H1 (cell line): ENCODE data around the gene MATK. TPM values are rescaled to one million over a fixed set of nuclear protein-coding genes. Genes with fewer than 3 reads are reported as not detected.

ENCODE experiments used
- CTCF ChIA-PET: fragments of 300-600 bp; sonication (Branson Sonifier 250); formaldehyde crosslinking; loops from one replicate; lab custom pipeline; 2021; ENCODE audit not compliant: partially characterized antibody; lab: Charles Lee
- POLR2A ChIA-PET: fragments of 300-600 bp; sonication (Branson Sonifier 250); formaldehyde crosslinking; loops from one replicate; lab custom pipeline; 2021; ENCODE audit warnings: inconsistent platforms; ENCODE audit not compliant: partially characterized antibody; lab: Charles Lee
- DNase-seq, 2 experiments: peaks; one replicate each; pipeline versions ENCODE4 v3.0.0 to v3.0.0-alpha.2; 2010 to 2022; ENCODE audit warnings: low spot score in 2 of 2, low read depth in 1 of 2, mixed read lengths in 1 of 2
- FAIRE-seq: peaks from 2 replicates; lab custom pipeline; 2011; peaks lifted over from hg19 to GRCh38; lab: Jason Lieb, UNC
- H2AFZ ChIP-seq: 2 replicates; pipeline ENCODE4 v1.8.1; 2012; ENCODE audit warnings: low read length, inconsistent platforms
- H2AK5ac ChIP-seq: 2 replicates; pipeline ENCODE4 v1.6.1; 2013; ENCODE audit warnings: low read depth, low read length
- H2BK120ac ChIP-seq: replicated peaks from 2 replicates; pipeline ENCODE3; 2013; ENCODE audit warnings: low read depth, low read length, inconsistent platforms
- H2BK12ac ChIP-seq: 2 replicates; pipeline ENCODE4 v1.6.1; 2013; ENCODE audit warnings: low read depth, low read length
- H2BK15ac ChIP-seq: 2 replicates; pipeline ENCODE4 v1.6.1; 2013; ENCODE audit warnings: low read length
- H2BK20ac ChIP-seq: 2 replicates; pipeline ENCODE4 v1.6.1; 2013; ENCODE audit warnings: low read length
- H2BK5ac ChIP-seq: 2 replicates; pipeline ENCODE4 v1.6.1; 2013; ENCODE audit warnings: low read depth, low read length
- H3K14ac ChIP-seq: 2 replicates; pipeline ENCODE4 v1.6.1; 2013; ENCODE audit warnings: inconsistent platforms; ENCODE audit not compliant: insufficient read length
- H3K18ac ChIP-seq: 2 replicates; pipeline ENCODE4 v1.6.1; 2013; ENCODE audit warnings: low read length; ENCODE audit errors: extremely low read depth
- H3K23ac ChIP-seq: 2 replicates; pipeline ENCODE4 v1.6.1; 2013; ENCODE audit warnings: inconsistent platforms; ENCODE audit not compliant: insufficient read length
- H3K23me2 ChIP-seq: 2 replicates; pipeline ENCODE4 v1.6.1; 2013; ENCODE audit warnings: low read depth, low read length
- H3K27ac ChIP-seq: 2 replicates; pipeline ENCODE4 v1.6.1; 2011; ENCODE audit warnings: low read depth, low read length, inconsistent platforms
- H3K27me3 ChIP-seq, 4 experiments: replicated peaks in 1 of 4; 1 replicate in 1 of 4; 2 replicates in 3 of 4; pipeline versions ENCODE4 v1.6.1 to v1.8.1; 2011 to 2013; ENCODE audit warnings: low read length in 3 of 4, mild to moderate bottlenecking in 3 of 4, inconsistent platforms in 2 of 4, mixed read lengths in 2 of 4, moderate library complexity in 1 of 4; ENCODE audit not compliant: control insufficient read depth in 3 of 4, insufficient read depth in 3 of 4; ENCODE audit errors: extremely low read depth in 1 of 4
- H3K36me3 ChIP-seq, 4 experiments: 2 replicates each; pipeline versions ENCODE4 v1.6.1 to v1.8.1; 2011 to 2013; ENCODE audit warnings: mild to moderate bottlenecking in 4 of 4, low read length in 3 of 4, moderate library complexity in 2 of 4, control low read depth in 1 of 4, inconsistent platforms in 1 of 4; ENCODE audit not compliant: insufficient read depth in 4 of 4, control insufficient read depth in 2 of 4
- H3K4ac ChIP-seq: replicated peaks from 2 replicates; pipeline ENCODE3; 2013; ENCODE audit warnings: low read length, low read depth, mixed read lengths, inconsistent platforms; ENCODE audit not compliant: insufficient read length
- H3K4me1 ChIP-seq, 4 experiments: replicated peaks in 1 of 4; 1 replicate in 1 of 4; 2 replicates in 3 of 4; pipeline versions ENCODE4 v1.6.1 to v1.8.1; 2011 to 2013; ENCODE audit warnings: low read length in 3 of 4, inconsistent platforms in 2 of 4, mixed read lengths in 1 of 4; ENCODE audit not compliant: insufficient read depth in 4 of 4, control insufficient read depth in 3 of 4
- H3K4me2 ChIP-seq, 2 experiments: 2 replicates each; pipeline versions ENCODE4 v1.6.1 to v1.8.1; 2011 to 2013; ENCODE audit warnings: low read depth in 2 of 2, low read length in 2 of 2, control low read depth in 1 of 2, inconsistent platforms in 1 of 2, mild to moderate bottlenecking in 1 of 2; ENCODE audit not compliant: insufficient read depth in 1 of 2
- H3K4me3 ChIP-seq, 4 experiments: fragments of 200-600, 300-600 bp in 1 of 4; sonication (generic), shearing (Covaris generic), sonication (Bioruptor Twin) in 1 of 4; 2 replicates each; pipeline versions ENCODE4 v1.5.1 to v1.8.1; 2011 to 2016; ENCODE audit warnings: low read length in 4 of 4, low read depth in 3 of 4, control low read depth in 2 of 4, inconsistent platforms in 2 of 4, mild to moderate bottlenecking in 2 of 4, mixed read lengths in 1 of 4, moderate library complexity in 1 of 4; ENCODE audit not compliant: insufficient read depth in 2 of 4; ENCODE audit errors: extremely low read depth in 1 of 4
- H3K56ac ChIP-seq: replicated peaks from 2 replicates; pipeline ENCODE3; 2013; ENCODE audit warnings: low read depth, mild to moderate bottlenecking, mixed read lengths, low read length, inconsistent platforms; ENCODE audit not compliant: insufficient read length
- H3K79me1 ChIP-seq: 2 replicates; pipeline ENCODE4 v1.6.1; 2013; ENCODE audit warnings: low read depth, low read length, control low read depth
- H3K79me2 ChIP-seq, 2 experiments: 2 replicates each; pipeline versions ENCODE4 v1.6.1 to v1.8.1; 2012 to 2013; ENCODE audit warnings: low read length in 2 of 2, mild to moderate bottlenecking in 2 of 2, inconsistent platforms in 1 of 2; ENCODE audit not compliant: insufficient read depth in 2 of 2, control insufficient read depth in 1 of 2
- H3K9ac ChIP-seq, 4 experiments: replicated peaks in 1 of 4; 1 replicate in 1 of 4; 2 replicates in 3 of 4; pipeline versions ENCODE4 v1.6.1 to v1.8.1; 2011 to 2013; ENCODE audit warnings: low read depth in 3 of 4, low read length in 3 of 4, control low read depth in 2 of 4, mild to moderate bottlenecking in 2 of 4, moderate library complexity in 2 of 4, inconsistent platforms in 1 of 4; ENCODE audit errors: extremely low read depth in 1 of 4
- H3K9me3 ChIP-seq, 2 experiments: 2 replicates each; pipeline versions ENCODE4 v1.6.1 to v1.8.1; 2012 to 2013; ENCODE audit warnings: mild to moderate bottlenecking in 2 of 2, moderate library complexity in 2 of 2, control low read depth in 1 of 2, inconsistent platforms in 1 of 2, low read depth in 1 of 2, low read length in 1 of 2, mixed read lengths in 1 of 2; ENCODE audit not compliant: insufficient read depth in 2 of 2
- H4K20me1 ChIP-seq, 2 experiments: replicated peaks in 1 of 2; 2 replicates each; pipeline versions ENCODE3 to v1.8.1; 2011 to 2013; ENCODE audit warnings: inconsistent platforms in 2 of 2, low read length in 2 of 2, mild to moderate bottlenecking in 1 of 2; ENCODE audit not compliant: insufficient read depth in 2 of 2, control insufficient read depth in 1 of 2
- H4K5ac ChIP-seq: 2 replicates; pipeline ENCODE4 v1.6.1; 2013; ENCODE audit warnings: low read length, low read depth, mixed read lengths, inconsistent platforms; ENCODE audit not compliant: insufficient read length
- H4K8ac ChIP-seq: 2 replicates; pipeline ENCODE4 v1.8.0; 2013; ENCODE audit warnings: mild to moderate bottlenecking, moderate library complexity, low read length, inconsistent platforms; ENCODE audit not compliant: insufficient read depth; ENCODE audit errors: extremely low read depth
- H4K91ac ChIP-seq: replicated peaks from 2 replicates; pipeline ENCODE3; 2013; ENCODE audit warnings: low read length, mixed read lengths, inconsistent platforms; ENCODE audit not compliant: insufficient read length
- CBX8 ChIP-seq: fragments of 300-800, 300-1000 bp; sonication (generic); IDR thresholded peaks from 2 replicates; pipeline ENCODE4 v1.7.1; 2016; ENCODE audit warnings: low read depth, low read length, borderline replicate concordance
- CHD1 ChIP-seq: IDR thresholded peaks from 2 replicates; pipeline ENCODE4 v1.6.1; 2012; ENCODE audit warnings: low read depth, low read length, improper control_type of control experiment
- CTBP2 ChIP-seq: IDR thresholded peaks from 2 replicates; pipeline ENCODE4 v1.7.0; 2011; ENCODE audit warnings: borderline replicate concordance, mild to moderate bottlenecking, moderate library complexity, mixed read lengths, low read length; ENCODE audit not compliant: insufficient read depth, insufficient read length
- CTCF ChIP-seq, 3 experiments: IDR thresholded peaks; 1 replicate in 2 of 3; 2 replicates in 1 of 3; pipeline versions ENCODE4 v1.5.1 to v1.6.1; 2011; ENCODE audit warnings: low read length in 3 of 3, mild to moderate bottlenecking in 3 of 3, inconsistent platforms in 2 of 3, low read depth in 1 of 3, moderate library complexity in 1 of 3; ENCODE audit not compliant: insufficient read depth in 1 of 3; ENCODE audit errors: control extremely low read depth in 1 of 3
- KDM4A ChIP-seq: IDR thresholded peaks from one replicate; pipeline ENCODE4 v1.7.1; 2012; ENCODE audit warnings: low read depth, mild to moderate bottlenecking, moderate library complexity, low read length, inconsistent platforms; ENCODE audit not compliant: severe bottlenecking
- NRF1 ChIP-seq: IDR thresholded peaks from 2 replicates; pipeline ENCODE4 v1.6.1; 2011; ENCODE audit warnings: mild to moderate bottlenecking, low read depth, low read length, improper control_type of control experiment
- TAF7 ChIP-seq: optimal IDR thresholded peaks from 2 replicates; pipeline ENCODE3; 2011; ENCODE audit warnings: low read depth, mild to moderate bottlenecking, inconsistent platforms, low read length, moderate library complexity, borderline replicate concordance
- TEAD4 ChIP-seq: IDR thresholded peaks from 2 replicates; pipeline ENCODE4 v1.6.1; 2012; ENCODE audit warnings: low read depth, low read length, inconsistent platforms, mixed read lengths
- WGBS, 2 experiments: shearing (Covaris generic) in 1 of 2; methylation state at CpG; one replicate each; pipeline versions ENCODE4 v1.1.6 to v1.1.7; 2013 to 2015; ENCODE audit warnings: low lambda C conversion rate in 2 of 2, mixed read lengths in 2 of 2, inconsistent platforms in 1 of 2, low coverage in 1 of 2, missing lambda C conversion rate in 1 of 2; ENCODE audit not compliant: insufficient replicate concordance in 2 of 2, insufficient coverage in 1 of 2, insufficient read length in 1 of 2; ENCODE audit errors: extremely low coverage in 1 of 2, missing lambda C conversion rate in 1 of 2; 5-methylcytosine and 5-hydroxymethylcytosine counted together
- polyA plus RNA-seq, 7 experiments: library from polyadenylated mRNA; depleted of rRNA in 3 of 7; stranded (reverse) in 5 of 7; unstranded in 2 of 7; fragments of >200 nt in 5 of 7; fragments of 200-250 nt in 2 of 7; gene quantifications; 1 replicate in 5 of 7; 2 replicates in 1 of 7; 4 replicates in 1 of 7; pipeline versions ENCODE4 v1.2.1 to v1.2.3, GENCODE V29; 2011 to 2013; ENCODE audit warnings: missing spikeins in 2 of 7, mixed read lengths in 2 of 7
- total RNA-seq: library from RNA; stranded (reverse); fragmentation: NEBNext Ultra II Directional; extraction: Animal tissue kit (Norgen Biotek cat#: 25700); gene quantifications from 2 replicates; pipeline ENCODE4 v1.2.1, GENCODE V29; 2021

MATK gene
- total and polyA plus RNA-seq, 2 of the 8 experiments (the other 6 are each of a cell fraction or from before 2014, with no cell fraction given) = 20.5 to 21.4 TPM

- 82% methylated on average over 17 of the region's 17 CpGs; no CpG with 5 or more reads in 1 of the 2 experiments for WGBS, 2 experiments
- Histone ChIP-seq H2BK15ac (no peak overlapping the region), H2AFZ (no peak overlapping the region), H3K27ac (no peak overlapping the region), H3K4me2 (no peak overlapping the region), H3K9me3 (no peaks in the 10 kb centered on the region), H3K4me1 (peaks cover 0 to 7% (median 2%) of the 10 kb centered on the region in 4 experiments; a peak in 2 of 7 replicates), H3K23me2 (no peaks in the 10 kb centered on the region; the same call in 1 of the 2 replicates), H3K9ac (no peak overlapping the region), H2BK20ac (no peak overlapping the region), H3K14ac (no peak overlapping the region), H4K20me1 (peaks cover 0 to 11% of the 10 kb centered on the region in 2 experiments), H3K18ac (no peak overlapping the region), H2BK5ac (no peak overlapping the region), H4K8ac (peak overlapping the region; percentile 25; the same call in 1 of the 2 replicates), H3K79me2 (no peaks in the 10 kb centered on the region), H3K4ac (no peak overlapping the region)
- no peak for DNase-seq
- FAIRE-seq = no peak
- POLR2A ChIA-PET = interaction anchor here (0.5 to 1.2 kb wide), 5 partner anchors 9 to 216 kb away, joined by 3 to 5 read pairs (median 3); partner anchors contain the start of genes EEF2 and MATK
- TF ChIP-seq CTCF (IDR thresholded peaks at IDR 0.05; ENCODE audit: control extremely low read depth in 1 of 3, insufficient read depth in 1 of 3, low read depth in 1 of 3, low read length in 3 of 3) = peak in 1 of 3 experiments; percentile 19; a peak in 1 of 4 replicates
- no peak for TF ChIP-seq TEAD4
- no peak for TF ChIP-seq TAF7
- TF ChIP-seq KDM4A = no peak
- no peak for TF ChIP-seq NRF1
- no peak for TF ChIP-seq CTBP2
- TF ChIP-seq CHD1 = no peak
- TF ChIP-seq CBX8 = no peak
- TF ChIP-seq, all 59 proteins: peak for 1
- Histone ChIP-seq H3K27me3 (no peaks in the 10 kb centered on the region), H2BK120ac (no peak overlapping the region), H4K91ac (peak overlapping the region; percentile 40), H3K79me1 (0 out of 2 replicates have a peak, but pooled peaks cover 3% of the 10 kb centered on the region), H3K36me3 (peaks cover 0 to 8% (median 3%) of the 10 kb centered on the region in 4 experiments; a peak in 6 of 8 replicates), H4K5ac (no peak overlapping the region), H2BK12ac (no peak overlapping the region), H2AK5ac (no peak overlapping the region), H3K56ac (no peak overlapping the region), H3K23ac (no peak overlapping the region), H3K4me3 (no peak overlapping the region)
- CTCF ChIA-PET = interaction anchor here (0.6 to 1.2 kb wide), 8 partner anchors 13 to 387 kb away, joined by 3 to 6 read pairs (median 4); no protein-coding TSS in a partner anchor
These were observed 16.7 kb downstream of the MATK start for GRCh38 chr19:3769494-3769893.
